B cell (primary cell): ENCODE data around the gene NOC4L. TPM values are rescaled to one million over a fixed set of nuclear protein-coding genes. Genes with fewer than 3 reads are reported as not detected.

Source experiments
- ATAC-seq: fragments of 200-7000 bp; cut with Tn5 transposase; one replicate; pipeline ENCODE4 v1.10.0; 2021; ENCODE audit warnings: low read depth, mild to moderate bottlenecking, moderate number of reproducible peaks, moderate library complexity
- CTCF ChIA-PET: fragments of 350-600 bp; sonication (Branson Sonifier 250); formaldehyde crosslinking; loops from one replicate; lab custom pipeline; 2021; ENCODE audit warnings: antibody characterized with exemption, inconsistent platforms; lab: Charles Lee
- POLR2A ChIA-PET: fragments of 350-600 bp; sonication (Branson Sonifier 250); formaldehyde crosslinking; loops from one replicate; lab custom pipeline; 2021; ENCODE audit warnings: antibody characterized with exemption; lab: Charles Lee
- DNase-seq: peaks from one replicate; pipeline ENCODE4 v3.0.0; 2013
- H2AFZ ChIP-seq: 2 replicates; pipeline ENCODE4 v1.6.1; 2012; ENCODE audit warnings: mild to moderate bottlenecking, low read depth, low read length; ENCODE audit not compliant: insufficient read depth, poor library complexity, severe bottlenecking
- H3K27ac ChIP-seq, 2 donors: 1 replicate in 1 of 2; 2 replicates in 1 of 2; pipeline ENCODE4 v1.5.1; 2012 to 2013; ENCODE audit warnings: low read length in 2 of 2, mild to moderate bottlenecking in 2 of 2, moderate library complexity in 1 of 2
- H3K27me3 ChIP-seq, 4 experiments: fragments of 200-600 bp in 1 of 4; sonication (generic) in 1 of 4; replicated peaks in 1 of 4; 1 replicate in 2 of 4; 2 replicates in 2 of 4; pipeline versions ENCODE4 v1.6.1 to v1.7.0; 2013 to 2016; ENCODE audit warnings: low read length in 3 of 4, mild to moderate bottlenecking in 2 of 4, mixed read lengths in 1 of 4, moderate library complexity in 1 of 4; ENCODE audit not compliant: insufficient read depth in 4 of 4, control insufficient read depth in 3 of 4; ENCODE audit errors: control extremely low read depth in 1 of 4
- H3K36me3 ChIP-seq, 2 experiments: replicated peaks in 1 of 2; 1 replicate in 1 of 2; 2 replicates in 1 of 2; pipeline versions ENCODE4 v1.6.1 to v1.7.1; 2013; ENCODE audit warnings: low read length in 1 of 2; ENCODE audit not compliant: insufficient read depth in 2 of 2, control insufficient read depth in 1 of 2; ENCODE audit errors: control extremely low read depth in 1 of 2, extremely low read depth in 1 of 2
- H3K4me1 ChIP-seq, 2 donors: fragments of 200-600 bp in 1 of 2; sonication (generic) in 1 of 2; 1 replicate in 1 of 2; 2 replicates in 1 of 2; pipeline versions ENCODE4 v1.5.1 to v1.6.1; 2013 to 2017; ENCODE audit warnings: low read length in 2 of 2; ENCODE audit not compliant: control insufficient read depth in 2 of 2, insufficient read depth in 2 of 2
- H3K4me2 ChIP-seq: replicated peaks from 2 replicates; pipeline ENCODE3; 2012; ENCODE audit warnings: mild to moderate bottlenecking, low read depth, low read length; ENCODE audit not compliant: poor library complexity, severe bottlenecking
- H3K4me3 ChIP-seq, 5 experiments: fragments of 200-600 bp in 1 of 5; sonication (generic) in 1 of 5; 1 replicate in 3 of 5; 2 replicates in 2 of 5; pipeline versions ENCODE4 v1.5.1 to v1.7.0; 2011 to 2016; ENCODE audit warnings: low read length in 4 of 5, mild to moderate bottlenecking in 4 of 5, low read depth in 2 of 5, control low read depth in 1 of 5, moderate library complexity in 1 of 5; ENCODE audit not compliant: insufficient read depth in 1 of 5; ENCODE audit errors: control extremely low read depth in 1 of 5, extremely low read depth in 1 of 5
- H3K79me2 ChIP-seq: fragments of 200-600 bp; sonication (generic); one replicate; pipeline ENCODE4 v1.6.0; 2016; ENCODE audit warnings: low read length; ENCODE audit not compliant: control insufficient read depth, insufficient read depth
- H3K9ac ChIP-seq: fragments of 200-600 bp; sonication (generic); 2 replicates; pipeline ENCODE4 v1.6.1; 2017; ENCODE audit warnings: mild to moderate bottlenecking, low read length, moderate library complexity
- H3K9me3 ChIP-seq, 3 donors: one replicate each; pipeline versions ENCODE4 v1.6.1 to v1.7.1; 2013; ENCODE audit warnings: low read length in 2 of 3; ENCODE audit not compliant: control insufficient read depth in 2 of 3, insufficient read depth in 1 of 3; ENCODE audit errors: control extremely low read depth in 1 of 3
- H4K20me1 ChIP-seq: 2 replicates; pipeline ENCODE4 v1.6.0; 2012; ENCODE audit warnings: mild to moderate bottlenecking, low read length; ENCODE audit not compliant: insufficient read depth, control insufficient read depth, poor library complexity, severe bottlenecking
- H3K27ac Mint-ChIP-seq: one replicate; pipeline ENCODE4 v1.8.0; 2021; ENCODE audit warnings: mixed read lengths
- H3K27me3 Mint-ChIP-seq: one replicate; pipeline ENCODE4 v1.8.0; 2021; ENCODE audit warnings: mixed read lengths
- H3K4me1 Mint-ChIP-seq: one replicate; pipeline ENCODE4 v1.8.0; 2021; ENCODE audit warnings: mixed read lengths
- H3K4me3 Mint-ChIP-seq: one replicate; pipeline ENCODE4 v1.8.0; 2021; ENCODE audit warnings: mixed read lengths
- H3K9me3 Mint-ChIP-seq: one replicate; pipeline ENCODE4 v1.8.0; 2022; ENCODE audit warnings: mixed read lengths; ENCODE audit not compliant: insufficient read depth
- EZH2 ChIP-seq: IDR thresholded peaks from 2 replicates; pipeline ENCODE4 v1.6.1; 2012; ENCODE audit warnings: borderline replicate concordance, low read depth, mild to moderate bottlenecking, moderate library complexity, low read length; ENCODE audit not compliant: insufficient read depth, poor library complexity, severe bottlenecking
- WGBS: methylation state at CpG from one replicate; pipeline ENCODE4 v1.1.5; 2013; ENCODE audit warnings: missing lambda C conversion rate; ENCODE audit not compliant: insufficient coverage; 5-methylcytosine and 5-hydroxymethylcytosine counted together
- intact Hi-C: fragments of 100-400 bp; cut with micrococcal nuclease; formaldehyde crosslinking; loops from one replicate; pipeline ENCODE4 v1.10.0; 2022
- polyA plus RNA-seq: library from polyadenylated mRNA; depleted of rRNA; stranded (reverse); fragments of >200 nt; gene quantifications from 2 replicates; pipeline ENCODE4 v1.2.3, GENCODE V29; 2012
- total RNA-seq, 2 donors: library from RNA; stranded (reverse); fragments of 120-200 nt in 1 of 2; gene quantifications; 1 replicate in 1 of 2; 2 replicates in 1 of 2; pipeline versions ENCODE4 v1.2.3 to v1.2.4, GENCODE V29; 2013 to 2022
- TF ChIP-seq, protein P1 (sequence below): fragments of 200-600 bp; IDR thresholded peaks from one replicate; pipeline ENCODE4 v1.8.0; 2022; ENCODE audit warnings: antibody characterized with exemption, mild to moderate bottlenecking

The NOC4L gene
- total and polyA plus RNA-seq, 2 donors (not counting 1 experiment from before 2014, with no cell fraction given): 13.1 to 21.9 TPM

DNA sequence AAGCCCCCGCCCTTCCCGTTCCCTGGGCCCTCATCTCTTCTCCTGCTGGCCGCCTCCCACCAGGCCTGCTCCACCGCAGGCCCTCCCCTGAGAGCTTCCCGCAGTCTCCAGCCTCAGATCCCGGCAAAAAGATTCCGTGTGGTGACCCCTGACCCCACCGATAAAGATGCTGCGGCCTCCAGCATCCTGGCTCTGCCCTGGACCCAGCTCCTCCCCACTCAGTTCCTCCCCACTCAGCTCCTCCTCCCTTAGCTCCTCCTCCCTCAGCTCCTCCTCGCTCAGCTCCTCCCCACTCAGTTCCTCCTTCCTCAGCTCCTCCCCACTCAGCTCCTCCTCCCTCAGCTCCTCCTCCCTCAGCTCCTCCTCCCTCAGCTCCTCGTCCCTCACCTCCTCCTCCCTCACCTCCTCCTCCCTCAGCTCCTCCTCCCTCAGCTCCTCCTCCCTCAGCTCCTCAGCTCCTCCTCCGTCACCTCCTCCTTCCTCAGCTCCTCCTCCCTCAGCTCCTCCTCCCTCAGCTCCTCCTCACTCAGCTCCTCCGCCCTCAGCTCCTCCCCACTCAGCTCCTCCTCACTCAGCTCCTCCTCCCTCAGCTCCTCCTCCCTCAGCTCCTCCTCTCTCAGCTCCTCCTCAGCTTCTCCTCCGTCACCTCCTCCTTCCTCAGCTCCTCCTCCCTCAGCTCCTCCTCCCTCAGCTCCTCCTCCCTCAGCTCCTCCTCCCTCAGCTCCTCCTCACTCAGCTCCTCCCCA, 17.0 kb downstream of the NOC4L start:
- Histone ChIP-seq H3K36me3 (peaks cover 7 to 21% of the 10 kb centered on the region in 2 experiments), H3K4me2 (no peak overlapping the region), H4K20me1 (no peaks in the 10 kb centered on the region), H3K27ac (no peak overlapping the region), H3K9ac (no peak overlapping the region), H2AFZ (no peak overlapping the region), H3K79me2 (no peaks in the 10 kb centered on the region), H3K4me3 (no peak overlapping the region), H3K27me3 (no peaks in the 10 kb centered on the region), H3K4me1 (no peaks in the 10 kb centered on the region), H3K9me3 (peaks cover 0 to 20% (median 0%) of the 10 kb centered on the region in 3 donors)
- no peak for TF ChIP-seq EZH2
- TF ChIP-seq, protein P1, sequence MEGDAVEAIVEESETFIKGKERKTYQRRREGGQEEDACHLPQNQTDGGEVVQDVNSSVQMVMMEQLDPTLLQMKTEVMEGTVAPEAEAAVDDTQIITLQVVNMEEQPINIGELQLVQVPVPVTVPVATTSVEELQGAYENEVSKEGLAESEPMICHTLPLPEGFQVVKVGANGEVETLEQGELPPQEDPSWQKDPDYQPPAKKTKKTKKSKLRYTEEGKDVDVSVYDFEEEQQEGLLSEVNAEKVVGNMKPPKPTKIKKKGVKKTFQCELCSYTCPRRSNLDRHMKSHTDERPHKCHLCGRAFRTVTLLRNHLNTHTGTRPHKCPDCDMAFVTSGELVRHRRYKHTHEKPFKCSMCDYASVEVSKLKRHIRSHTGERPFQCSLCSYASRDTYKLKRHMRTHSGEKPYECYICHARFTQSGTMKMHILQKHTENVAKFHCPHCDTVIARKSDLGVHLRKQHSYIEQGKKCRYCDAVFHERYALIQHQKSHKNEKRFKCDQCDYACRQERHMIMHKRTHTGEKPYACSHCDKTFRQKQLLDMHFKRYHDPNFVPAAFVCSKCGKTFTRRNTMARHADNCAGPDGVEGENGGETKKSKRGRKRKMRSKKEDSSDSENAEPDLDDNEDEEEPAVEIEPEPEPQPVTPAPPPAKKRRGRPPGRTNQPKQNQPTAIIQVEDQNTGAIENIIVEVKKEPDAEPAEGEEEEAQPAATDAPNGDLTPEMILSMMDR: no peak
- Mint-ChIP-seq H3K27ac (no peak overlapping the region), H3K9me3 (no peaks in the 10 kb centered on the region), H3K4me3 (no peak overlapping the region), H3K4me1 (no peaks in the 10 kb centered on the region), H3K27me3 (no peaks in the 10 kb centered on the region)
- intact Hi-C loops: no loop called here
- WGBS: 89% methylated on average over 13 of the region's 14 CpGs
- DNase-seq: no peak
- CTCF ChIA-PET: interaction anchor here (0.8 kb wide), 1 partner anchor 58 kb away, joined by 3 read pairs; no protein-coding TSS in a partner anchor
- no peak for ATAC-seq
- POLR2A ChIA-PET: no interaction called here

DNA sequence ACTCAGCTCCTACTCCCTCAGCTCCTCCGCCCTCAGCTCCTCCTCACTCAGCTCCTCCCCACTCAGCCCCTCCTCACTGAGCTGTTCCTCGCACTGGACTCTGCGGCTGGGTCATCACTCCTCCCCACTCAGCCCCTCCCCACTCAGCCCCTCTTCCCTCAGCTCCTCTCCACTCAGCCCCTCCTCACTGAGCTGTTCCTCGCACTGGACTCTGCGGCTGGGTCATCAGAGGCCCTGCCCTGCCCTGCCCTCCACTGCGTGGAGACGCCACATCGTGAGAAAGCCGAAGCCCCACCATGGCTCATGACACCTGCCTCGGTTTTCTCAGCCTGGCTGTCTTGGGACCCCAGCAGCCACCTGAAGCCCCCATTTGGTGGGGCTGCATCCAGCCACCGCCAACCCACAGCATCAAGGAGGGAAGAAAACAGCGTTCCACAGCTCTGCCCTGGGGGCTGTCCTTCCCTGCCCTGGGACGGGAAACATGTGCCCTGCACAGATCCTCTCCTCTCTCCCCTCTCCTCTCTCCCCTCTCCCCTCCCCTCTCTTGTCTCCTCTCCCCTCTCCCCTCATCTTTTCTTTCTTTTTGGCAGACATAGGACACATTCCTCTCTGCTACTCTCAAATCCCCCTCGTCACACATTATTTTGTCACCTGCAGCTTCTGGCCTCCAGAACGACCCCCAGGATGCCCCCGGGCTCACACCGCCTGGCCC, 17.7 kb downstream of the NOC4L start:
- no peaks in the 10 kb centered on the region for H3K4me1 Mint-ChIP-seq
- Histone ChIP-seq H3K4me3 (no peak overlapping the region), H3K9me3 (peaks cover 0 to 20% (median 0%) of the 10 kb centered on the region in 3 donors), H3K4me1 (no peaks in the 10 kb centered on the region), H3K27ac (no peak overlapping the region), H3K27me3 (no peaks in the 10 kb centered on the region), H4K20me1 (no peaks in the 10 kb centered on the region), H3K79me2 (no peaks in the 10 kb centered on the region), H2AFZ (no peak overlapping the region), H3K4me2 (no peak overlapping the region), H3K9ac (no peak overlapping the region), H3K36me3 (peaks cover 6 to 13% of the 10 kb centered on the region in 2 experiments)
- WGBS: 78% methylated on average over 16 of the region's 17 CpGs
- H3K4me3 Mint-ChIP-seq: no peak overlapping the region
- no peaks in the 10 kb centered on the region for H3K27me3 Mint-ChIP-seq
- CTCF ChIA-PET: interaction anchor here (0.8 to 2.9 kb wide), 2 partner anchors 8 to 57 kb away, joined by 3 to 7 read pairs; no protein-coding TSS in a partner anchor
- ATAC-seq (no peak), DNase-seq (no peak)
- intact Hi-C loops: no loop called here
- no peak for TF ChIP-seq EZH2
- TF ChIP-seq, protein P1: no peak
- H3K27ac Mint-ChIP-seq: no peak overlapping the region
- no peaks in the 10 kb centered on the region for H3K9me3 Mint-ChIP-seq
- POLR2A ChIA-PET: no interaction called here
